Hair follicular keratinocyte (primary cell): ENCODE data around the gene TCP11X1. TPM values are rescaled to one million over a fixed set of nuclear protein-coding genes. Genes with fewer than 3 reads are reported as not detected.

Experiments
- total RNA-seq: library from RNA; depleted of rRNA; stranded (reverse); fragments of >200 nt; gene quantifications from 2 replicates; pipeline ENCODE4 v1.2.3, GENCODE V29; 2015

Gene TCP11X1
- not detected in 2 replicates for total RNA-seq

GRCh38 chrX:102214986-102215385, at the start of gene TCP11X1:
Gene TCP11X1 (plus strand): TSS chrX:102215301.

GRCh38 chrX:102246893-102247292, 31.8 kb downstream of the TCP11X1 start, which contains the start of gene NXF2:
Gene NXF2 (plus strand): TSS chrX:102247167. CDS start chrX:102307079, 59,912 bp downstream.

Other genes starting within 250 kb of the TCP11X1 start
- not detected in 2 replicates for gene TCEAL2, start 89.6 kb upstream of the TCP11X1 start, total RNA-seq
- not detected in 2 replicates for gene TCEAL6, start 72.8 kb upstream of the TCP11X1 start, total RNA-seq
- 2.1 and 3.9 TPM in 2 replicates for gene BEX5, start 59.3 kb upstream of the TCP11X1 start, total RNA-seq
- gene NXF2, start 31.9 kb downstream of the TCP11X1 start, total RNA-seq = not detected in 2 replicates
- not detected in 2 replicates for gene NXF2B, start 224.7 kb downstream of the TCP11X1 start, total RNA-seq